GM12801 (cell line): ENCODE measurements around the gene OTULIN.

ENCODE experiments used
- TF ChIP-seq, protein P1 (sequence below): IDR thresholded peaks from one replicate; pipeline ENCODE4 v1.5.1; 2011; ENCODE audit warnings: control low read depth; ENCODE audit not compliant: insufficient read length; ENCODE audit errors: extremely low read depth

Gene OTULIN

DNA sequence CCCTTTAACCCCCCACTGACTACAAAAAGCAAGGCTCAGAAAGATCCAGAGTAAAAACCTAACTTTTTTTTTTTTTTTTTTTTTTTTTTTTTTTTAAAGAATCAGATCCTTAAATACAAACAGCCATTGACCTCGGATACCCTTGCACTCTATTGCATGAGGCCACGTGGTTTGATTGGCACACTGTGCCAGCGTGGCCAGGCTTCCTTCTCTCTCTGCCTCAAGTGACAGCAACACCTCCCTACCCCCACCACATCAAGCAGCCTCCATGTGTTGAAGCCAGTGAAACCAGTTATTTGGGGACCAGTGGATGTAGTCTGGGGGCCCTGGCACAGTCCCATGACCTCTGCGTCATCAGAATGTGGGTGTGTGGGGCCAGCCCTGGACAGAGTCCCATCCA, 71.4 kb downstream of the OTULIN start:
- TF ChIP-seq, protein P1, sequence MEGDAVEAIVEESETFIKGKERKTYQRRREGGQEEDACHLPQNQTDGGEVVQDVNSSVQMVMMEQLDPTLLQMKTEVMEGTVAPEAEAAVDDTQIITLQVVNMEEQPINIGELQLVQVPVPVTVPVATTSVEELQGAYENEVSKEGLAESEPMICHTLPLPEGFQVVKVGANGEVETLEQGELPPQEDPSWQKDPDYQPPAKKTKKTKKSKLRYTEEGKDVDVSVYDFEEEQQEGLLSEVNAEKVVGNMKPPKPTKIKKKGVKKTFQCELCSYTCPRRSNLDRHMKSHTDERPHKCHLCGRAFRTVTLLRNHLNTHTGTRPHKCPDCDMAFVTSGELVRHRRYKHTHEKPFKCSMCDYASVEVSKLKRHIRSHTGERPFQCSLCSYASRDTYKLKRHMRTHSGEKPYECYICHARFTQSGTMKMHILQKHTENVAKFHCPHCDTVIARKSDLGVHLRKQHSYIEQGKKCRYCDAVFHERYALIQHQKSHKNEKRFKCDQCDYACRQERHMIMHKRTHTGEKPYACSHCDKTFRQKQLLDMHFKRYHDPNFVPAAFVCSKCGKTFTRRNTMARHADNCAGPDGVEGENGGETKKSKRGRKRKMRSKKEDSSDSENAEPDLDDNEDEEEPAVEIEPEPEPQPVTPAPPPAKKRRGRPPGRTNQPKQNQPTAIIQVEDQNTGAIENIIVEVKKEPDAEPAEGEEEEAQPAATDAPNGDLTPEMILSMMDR = no peak

DNA sequence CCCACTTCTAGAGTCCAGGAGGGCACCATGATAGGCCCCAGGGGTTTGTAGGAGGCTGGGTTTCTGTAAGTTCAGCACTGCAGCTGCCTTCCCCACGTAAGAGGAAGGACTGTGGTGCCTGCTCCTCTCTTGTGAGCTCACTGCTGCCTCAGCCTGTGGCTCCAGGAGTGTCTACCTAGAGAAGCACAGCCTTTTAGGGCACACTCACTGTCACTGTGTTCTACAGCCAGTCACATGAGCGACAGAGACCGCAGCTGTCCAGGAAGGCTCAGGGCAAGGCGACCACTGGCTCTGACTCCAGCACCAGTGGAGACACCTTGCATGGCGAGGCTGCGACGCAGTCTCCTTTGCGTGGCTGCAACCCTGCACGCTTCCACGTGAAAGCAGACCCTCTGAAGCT, 72.8 kb downstream of the OTULIN start:
- TF ChIP-seq, protein P1 = no peak

GRCh38 chr5:14738050-14738449, 73.5 kb downstream of the OTULIN start:
- TF ChIP-seq, protein P1 = no peak

DNA sequence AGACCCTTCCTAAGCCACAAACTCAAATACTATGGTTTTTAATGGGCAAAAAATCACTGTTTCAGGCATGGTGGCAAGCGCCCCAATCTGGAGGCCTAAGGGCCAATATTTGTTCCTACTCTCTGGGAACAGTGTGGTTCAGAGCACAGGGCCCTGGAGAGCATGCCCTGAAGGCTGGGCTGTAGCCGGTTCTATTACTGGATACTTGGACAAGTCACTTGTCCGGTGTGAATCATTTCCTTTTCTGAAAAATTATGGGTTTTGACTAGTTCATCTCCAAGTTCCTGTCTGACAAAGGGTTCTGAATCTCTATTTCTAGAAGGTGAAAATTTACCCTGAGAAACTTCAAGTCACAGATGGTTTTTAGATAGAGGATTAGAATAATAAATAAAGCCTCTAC, 75.0 kb downstream of the OTULIN start:
- TF ChIP-seq, protein P1 = no peak

DNA sequence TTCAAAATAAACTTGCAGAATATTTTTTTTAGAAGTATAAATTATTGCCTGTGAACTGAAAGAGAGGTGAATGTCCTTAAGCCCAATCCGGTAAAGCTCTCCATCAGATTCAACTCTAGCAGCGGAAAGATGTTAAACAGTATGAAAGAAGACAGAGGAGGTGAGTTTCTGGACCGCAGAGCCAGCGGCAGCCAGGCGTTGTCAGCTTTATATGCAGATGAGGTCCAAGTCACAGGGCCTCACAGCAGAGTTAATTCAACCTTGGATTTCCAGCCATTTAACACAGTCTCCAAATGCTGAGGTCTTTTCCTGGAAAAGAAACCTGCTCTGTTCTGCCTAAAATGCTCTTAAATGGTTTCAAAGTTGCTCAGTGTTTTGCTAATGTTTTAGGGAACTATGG, 75.5 kb downstream of the OTULIN start:
- TF ChIP-seq, protein P1 = no peak

GRCh38 chr5:14741131-14741530, 76.6 kb downstream of the OTULIN start:
- TF ChIP-seq, protein P1 = no peak

- TF ChIP-seq, protein P1 = no peak
Measured at GRCh38 chr5:14741801-14742440, 77.4 kb downstream of the OTULIN start.
